Coronary artery (tissue), 2 donors: ENCODE results near the gene NME4.
A peak's percentile ranks its signal among the peaks of the same experiment; 100 is the strongest.

Experiments used
- DNase-seq: peaks from one replicate; pipeline ENCODE4 v3.0.0-alpha.2; 2017; ENCODE audit warnings: low spot score
- H3K27ac ChIP-seq, 2 donors: fragments of 200-600 bp; sonication (generic); one replicate each; pipeline ENCODE4 v1.5.1; 2016 to 2019
- H3K4me3 ChIP-seq: fragments of 200-600 bp; sonication (generic); 2 replicates; pipeline ENCODE4 v1.5.1; 2016; ENCODE audit warnings: mild to moderate bottlenecking, moderate library complexity
- TF ChIP-seq, protein P1 (sequence below): fragments of 200-600 bp; sonication (generic); IDR thresholded peaks from one replicate; pipeline ENCODE4 v1.5.1; 2019; ENCODE audit warnings: antibody characterized with exemption

Gene NME4

DNA sequence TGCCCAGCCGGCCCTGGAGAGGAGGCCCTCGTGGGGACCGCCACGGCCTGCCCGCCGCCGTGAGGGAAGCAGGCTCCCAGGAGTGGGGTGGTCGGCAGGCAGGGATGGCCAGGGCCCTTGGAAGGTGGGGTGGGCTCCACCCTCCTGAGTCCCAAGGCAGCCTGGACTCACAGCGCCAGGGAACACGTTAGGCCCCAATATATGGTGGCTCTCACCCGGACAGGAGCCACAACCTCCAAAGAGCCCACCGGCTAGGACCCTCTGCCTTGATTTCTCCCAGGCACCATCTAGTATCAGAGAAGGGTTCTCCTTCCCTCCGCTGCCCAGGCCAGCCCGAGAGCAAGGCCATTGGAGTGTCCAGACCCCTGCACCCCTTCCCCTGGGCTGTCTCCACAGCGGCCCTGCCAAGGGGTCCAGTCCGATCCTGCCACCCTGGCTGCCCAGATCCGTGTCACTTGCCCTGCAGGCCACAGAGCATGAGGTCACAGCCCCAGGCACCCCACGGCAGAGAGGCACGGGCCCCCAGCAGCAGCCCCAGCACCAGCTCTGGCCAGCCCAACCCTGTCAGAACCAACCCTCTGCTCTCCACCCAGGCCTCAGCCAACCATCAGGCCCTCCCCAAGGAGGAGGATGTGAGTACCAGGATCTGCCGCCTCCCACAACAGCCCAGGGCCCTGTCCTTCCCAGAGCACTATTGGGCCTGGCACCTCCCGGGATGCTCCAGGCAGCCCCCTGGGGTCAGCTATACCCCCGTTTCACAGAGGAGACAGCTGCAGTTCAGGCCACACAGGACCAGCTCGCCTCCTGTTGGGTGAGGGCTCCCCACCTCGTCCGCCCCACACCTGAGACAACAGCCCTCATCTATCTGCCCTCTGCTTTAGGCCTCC lies 43.4 kb upstream of the NME4 start:
- peak; percentile 79 for DNase-seq
- H3K27ac ChIP-seq = peak overlapping the region; percentile 42 to 88
- TF ChIP-seq, protein P1, sequence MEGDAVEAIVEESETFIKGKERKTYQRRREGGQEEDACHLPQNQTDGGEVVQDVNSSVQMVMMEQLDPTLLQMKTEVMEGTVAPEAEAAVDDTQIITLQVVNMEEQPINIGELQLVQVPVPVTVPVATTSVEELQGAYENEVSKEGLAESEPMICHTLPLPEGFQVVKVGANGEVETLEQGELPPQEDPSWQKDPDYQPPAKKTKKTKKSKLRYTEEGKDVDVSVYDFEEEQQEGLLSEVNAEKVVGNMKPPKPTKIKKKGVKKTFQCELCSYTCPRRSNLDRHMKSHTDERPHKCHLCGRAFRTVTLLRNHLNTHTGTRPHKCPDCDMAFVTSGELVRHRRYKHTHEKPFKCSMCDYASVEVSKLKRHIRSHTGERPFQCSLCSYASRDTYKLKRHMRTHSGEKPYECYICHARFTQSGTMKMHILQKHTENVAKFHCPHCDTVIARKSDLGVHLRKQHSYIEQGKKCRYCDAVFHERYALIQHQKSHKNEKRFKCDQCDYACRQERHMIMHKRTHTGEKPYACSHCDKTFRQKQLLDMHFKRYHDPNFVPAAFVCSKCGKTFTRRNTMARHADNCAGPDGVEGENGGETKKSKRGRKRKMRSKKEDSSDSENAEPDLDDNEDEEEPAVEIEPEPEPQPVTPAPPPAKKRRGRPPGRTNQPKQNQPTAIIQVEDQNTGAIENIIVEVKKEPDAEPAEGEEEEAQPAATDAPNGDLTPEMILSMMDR = no peak
- peak overlapping the region; percentile 99 for H3K4me3 ChIP-seq

DNA sequence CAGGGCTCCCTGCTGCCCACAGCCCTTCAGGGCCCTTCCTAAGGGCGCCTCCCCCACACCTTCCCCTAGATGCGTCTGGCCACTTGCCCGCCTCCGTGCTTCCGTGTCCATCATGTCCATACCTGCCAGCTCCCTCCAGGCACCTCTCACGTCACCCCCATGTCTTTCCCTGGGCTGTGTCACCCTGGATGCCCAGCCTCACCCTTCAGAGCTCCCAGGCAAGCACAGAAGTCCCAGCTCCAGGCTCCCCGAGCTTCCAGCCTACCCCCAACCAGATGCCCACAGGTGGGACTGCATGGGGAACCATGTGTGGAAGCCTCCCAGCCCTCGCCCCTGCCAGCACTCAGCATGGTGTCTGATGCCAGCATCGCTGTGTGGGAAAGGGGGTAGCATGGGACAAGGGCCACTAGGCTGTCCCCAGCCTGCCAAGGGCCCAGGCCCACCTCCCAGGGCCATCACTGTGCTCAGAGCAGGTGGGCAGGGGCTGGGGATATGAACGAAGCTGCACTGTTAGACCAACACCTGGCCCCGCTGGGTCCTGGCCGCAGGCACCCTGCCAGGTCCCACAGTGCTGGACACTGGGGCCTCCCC lies 42.6 kb upstream of the NME4 start:
- no peak for DNase-seq
- Histone ChIP-seq H3K27ac (no peak overlapping the region), H3K4me3 (no peak overlapping the region)
- TF ChIP-seq, protein P1 = no peak

DNA sequence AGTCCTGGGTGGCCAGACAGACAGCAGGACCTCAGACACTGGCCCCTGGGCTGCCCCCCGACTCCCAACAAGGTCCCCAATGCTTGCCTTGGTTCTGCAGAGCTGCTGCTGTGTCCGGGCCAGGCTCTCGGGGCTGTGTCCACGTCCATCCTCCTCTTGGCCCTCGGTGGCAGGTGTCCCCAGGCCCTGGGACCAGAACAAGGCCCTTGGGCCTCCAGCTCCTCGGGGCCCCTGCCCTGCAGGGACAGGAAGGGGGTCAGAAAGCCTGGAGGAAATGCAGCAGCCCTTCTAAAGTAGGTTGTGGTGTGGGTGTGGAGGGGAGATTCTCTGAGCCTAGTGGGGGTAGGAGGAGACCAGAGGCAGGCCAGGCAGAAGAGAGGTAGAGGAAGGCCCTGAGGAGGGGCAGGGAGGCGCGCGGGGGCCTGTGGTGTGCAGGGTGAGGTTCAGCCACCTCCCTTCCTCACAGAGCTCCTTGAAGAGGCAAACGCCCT lies 42.0 kb upstream of the NME4 start:
- no peak overlapping the region for H3K27ac ChIP-seq
- TF ChIP-seq, protein P1 = no peak
- H3K4me3 ChIP-seq = no peak overlapping the region
- DNase-seq = no peak

DNA sequence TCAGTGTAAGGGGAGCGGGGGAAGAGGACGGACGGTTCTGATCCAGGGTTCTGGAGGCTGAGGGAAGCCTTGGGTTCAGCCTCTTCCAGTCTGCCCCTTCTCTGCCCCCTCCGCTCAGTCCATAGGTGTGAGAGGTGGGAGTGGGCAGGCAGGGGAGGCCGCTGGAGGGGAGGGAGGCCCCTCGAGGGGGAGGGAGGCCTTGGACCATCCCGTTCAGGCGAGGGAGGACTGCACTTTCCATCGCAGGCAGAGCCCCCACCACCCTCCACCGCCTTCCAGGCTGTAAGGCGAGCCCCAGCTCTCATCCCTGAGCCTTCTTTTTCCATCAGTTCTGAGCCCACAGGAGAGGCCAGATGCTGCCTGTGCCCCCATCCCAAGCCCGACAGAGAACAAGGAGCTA lies 40.3 kb upstream of the NME4 start:
- Histone ChIP-seq H3K27ac (no peak overlapping the region), H3K4me3 (no peak overlapping the region)
- TF ChIP-seq, protein P1 = no peak
- DNase-seq = no peak

DNA sequence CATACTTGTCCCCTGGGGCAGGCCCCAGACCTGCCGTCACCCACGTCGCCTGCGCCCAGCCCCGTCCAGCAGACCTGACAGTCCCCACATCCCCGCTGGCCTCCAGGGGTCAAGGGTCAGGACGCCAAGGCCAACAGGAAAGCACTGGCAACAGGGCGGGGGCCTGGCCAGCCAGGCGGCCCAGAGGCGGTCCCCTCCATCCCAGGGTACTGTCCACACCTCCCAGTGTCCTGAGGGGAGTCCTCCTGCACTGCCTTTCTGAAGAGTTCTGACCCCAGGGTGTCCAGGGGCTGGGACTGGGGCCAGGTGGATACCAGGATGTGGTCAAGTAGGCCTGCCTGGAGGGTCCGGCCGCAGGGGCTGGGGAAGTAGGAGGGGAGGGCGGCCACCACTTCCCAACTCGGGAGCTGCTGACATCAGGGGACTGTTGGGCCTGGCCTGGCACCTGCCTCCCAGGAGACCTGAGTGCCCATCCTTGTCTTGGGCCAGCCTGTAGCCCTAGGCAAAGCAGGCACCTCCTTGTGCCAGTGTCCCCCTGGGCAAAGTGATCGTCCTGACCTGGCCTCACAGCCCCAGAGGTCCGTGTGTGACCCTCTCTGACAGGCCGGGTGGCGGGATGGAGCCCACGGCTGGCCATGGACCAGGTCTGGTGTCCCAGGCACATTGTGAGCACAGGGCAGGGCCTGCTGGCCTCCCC lies 37.8 kb upstream of the NME4 start:
- no peak overlapping the region for H3K27ac ChIP-seq
- H3K4me3 ChIP-seq = no peak overlapping the region
- no peak for DNase-seq
- TF ChIP-seq, protein P1 = no peak

DNA sequence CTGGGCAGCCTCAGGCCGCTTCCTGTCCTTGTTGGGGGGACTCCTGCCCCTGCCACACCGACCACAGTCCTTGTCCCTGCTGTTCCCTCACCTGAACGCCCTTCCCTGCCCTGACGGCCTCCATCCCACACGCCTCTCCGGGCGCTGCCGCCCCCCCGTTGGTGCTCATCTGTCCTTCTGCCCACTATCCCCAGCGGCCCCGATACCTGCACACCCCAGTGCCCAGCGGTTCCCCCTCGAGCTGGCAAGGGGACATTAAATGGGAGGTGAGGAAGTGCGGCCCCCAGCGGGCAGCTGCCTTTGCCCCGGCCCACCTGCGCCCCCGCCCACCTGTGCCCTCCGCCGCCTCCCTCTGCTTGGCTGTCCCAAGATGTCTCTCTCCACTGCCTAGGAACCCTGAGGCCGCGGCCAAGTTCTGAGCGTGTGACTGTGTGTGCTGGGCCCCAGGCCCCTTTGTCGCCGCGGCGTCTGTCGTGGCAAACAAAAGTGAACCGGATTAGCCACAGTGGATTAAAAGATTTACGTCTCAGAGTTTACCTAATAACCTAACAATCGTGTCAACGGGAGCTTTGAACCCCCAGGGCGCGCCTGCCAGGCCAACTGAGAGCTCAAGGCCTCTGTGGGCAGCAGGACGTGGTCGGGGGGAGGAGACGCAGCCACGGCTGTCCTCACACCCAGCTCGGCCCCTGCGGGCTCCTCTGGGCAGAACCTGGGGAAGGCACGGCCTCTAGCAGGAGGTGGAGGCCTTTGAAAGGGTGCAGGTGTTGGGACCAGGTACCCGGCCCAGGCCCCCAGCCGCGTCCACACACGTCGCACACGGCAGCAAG lies 36.9 kb upstream of the NME4 start:
- DNase-seq = no peak
- TF ChIP-seq, protein P1 = no peak
- H3K27ac ChIP-seq = no peak overlapping the region
- H3K4me3 ChIP-seq = no peak overlapping the region
